Adipose tissue (tissue), 3 donors: ENCODE measurements around the gene PDZRN3. TPM values are rescaled to one million over a fixed set of nuclear protein-coding genes. Genes with fewer than 3 reads are reported as not detected.

Experiments
- H3K27ac ChIP-seq: one replicate; pipeline ENCODE4 v1.5.1; 2013; ENCODE audit warnings: low read depth, low read length
- WGBS, 3 donors: extraction: QIAGEN DNeasy Blood & Tissue Kit; methylation state at CpG; one replicate each; pipeline ENCODE4 v1.1.7; 2013; 5-methylcytosine and 5-hydroxymethylcytosine counted together
- polyA plus RNA-seq, 3 donors: library from polyadenylated mRNA; stranded (reverse); fragments of 200-250 nt; gene quantifications; one replicate each; pipeline ENCODE4 v1.2.3, GENCODE V29; 2013
- donor health status: healthy with polysubstance abuse.
- donor health status: Bipolar disorder and iron deficiency.
- donor health status: healthy.

PDZRN3 gene
- polyA plus RNA-seq, 3 donors, result 6.6 to 45.8 (median 30.8) TPM

GRCh38 chr3:73361591-73361990 is 263.1 kb downstream of the PDZRN3 start:
- H3K27ac ChIP-seq, result no peak overlapping the region
- WGBS, 3 donors, result 27 to 65% (median 60%) methylated on average over 3 of the region's 3 CpGs

GRCh38 chr3:73353649-73354217 is 271.0 kb downstream of the PDZRN3 start:
- no peak overlapping the region for H3K27ac ChIP-seq
- WGBS, 3 donors, result 80 to 92% (median 86%) methylated on average over 7 of the region's 7 CpGs

GRCh38 chr3:73352841-73353645 is 271.7 kb downstream of the PDZRN3 start:
- 52 to 74% (median 71%) methylated on average over 8 of the region's 8 CpGs for WGBS, 3 donors
- no peak overlapping the region for H3K27ac ChIP-seq

- H3K27ac ChIP-seq, result no peak overlapping the region
- 22 to 63% (median 53%) methylated on average over 9 of the region's 9 CpGs for WGBS, 3 donors
These were observed 273.2 kb downstream of the PDZRN3 start for GRCh38 chr3:73351423-73352071.

GRCh38 chr3:73350996-73351395 is 273.7 kb downstream of the PDZRN3 start:
- WGBS, 3 donors, result 51 to 73% (median 73%) methylated on average over 6 of the region's 6 CpGs
- no peak overlapping the region for H3K27ac ChIP-seq

- H3K27ac ChIP-seq, result no peak overlapping the region
- 75 to 87% (median 77%) methylated on average over 4 of the region's 4 CpGs for WGBS, 3 donors
These were observed 275.1 kb downstream of the PDZRN3 start for GRCh38 chr3:73349657-73350056.

- H3K27ac ChIP-seq, result no peak overlapping the region
These were observed 282.7 kb downstream of the PDZRN3 start for GRCh38 chr3:73342077-73342476.

GRCh38 chr3:73341272-73341935 is 283.3 kb downstream of the PDZRN3 start:
- no peak overlapping the region for H3K27ac ChIP-seq
- WGBS, 3 donors, result 87 to 95% (median 88%) methylated on average over 3 of the region's 3 CpGs

More at GRCh38 chr3:73342077-73342476, 282.7 kb downstream of the PDZRN3 start:
- WGBS, 3 donors, result 86 to 94% (median 86%) methylated on average over 1 of the region's 1 CpG

- 53 to 95% (median 67%) methylated on average over 3 of the region's 3 CpGs for WGBS, 3 donors
- no peak overlapping the region for H3K27ac ChIP-seq
These were observed 292.2 kb downstream of the PDZRN3 start for GRCh38 chr3:73332558-73332957.
